Peyer's patch (tissue), 4 donors: ENCODE data around the gene PGS1. TPM values are rescaled to one million over a fixed set of nuclear protein-coding genes. Genes with fewer than 3 reads are reported as not detected.
A peak's percentile ranks its signal among the peaks of the same experiment; 100 is the strongest.

Experiments
- DNase-seq, 3 donors: peaks; one replicate each; pipeline ENCODE4 v3.0.0-alpha.2; 2017 to 2019
- H3K27ac ChIP-seq, 4 donors: fragments of 200-600 bp; sonication (generic); one replicate each; pipeline ENCODE4 v1.5.1; 2016 to 2019
- H3K27me3 ChIP-seq, 2 donors: fragments of 200-600 bp; sonication (generic); one replicate each; pipeline ENCODE4 v1.5.1; 2019
- H3K36me3 ChIP-seq, 3 donors: fragments of 200-600 bp; sonication (generic); one replicate each; pipeline ENCODE4 v1.5.1; 2016 to 2019
- H3K4me1 ChIP-seq, 4 donors: fragments of 200-600 bp; sonication (generic); one replicate each; pipeline ENCODE4 v1.5.1; 2016 to 2019
- H3K4me3 ChIP-seq, 4 donors: fragments of 200-600 bp; sonication (generic); 1 replicate in 3 of 4; 2 replicates in 1 of 4; pipeline ENCODE4 v1.5.1; 2016 to 2019; ENCODE audit warnings: mild to moderate bottlenecking in 1 of 4
- H3K9me3 ChIP-seq, 4 donors: fragments of 200-600 bp; sonication (generic); one replicate each; pipeline ENCODE4 v1.5.1; 2016 to 2019; ENCODE audit warnings: mild to moderate bottlenecking in 1 of 4
- CTCF ChIP-seq, 6 experiments: fragments of 450-650 bp in 4 of 6; fragments of 200-600 bp in 2 of 6; sonication (generic) in 1 of 6; IDR thresholded peaks; one replicate each; pipeline ENCODE4 v1.5.1; 2017 to 2019; ENCODE audit warnings: antibody characterized with exemption in 6 of 6, mild to moderate bottlenecking in 3 of 6, moderate library complexity in 1 of 6
- POLR2A ChIP-seq, 2 donors: fragments of 450-650 bp; IDR thresholded peaks; one replicate each; pipeline ENCODE4 v1.5.1; 2017; ENCODE audit warnings: antibody characterized with exemption in 2 of 2, mild to moderate bottlenecking in 2 of 2, moderate library complexity in 2 of 2
- total RNA-seq, 4 donors: library from RNA; depleted of rRNA; stranded (reverse); fragments of >200 nt; gene quantifications; one replicate each; pipeline ENCODE4 v1.1.0, GENCODE V29; 2016

PGS1 gene
- total RNA-seq, 4 donors from 2014 or later = 32.4 to 149 (median 116) TPM

- DNase-seq = peak in 1 of 3 donors; percentile 50
- Histone ChIP-seq H3K36me3 (peaks cover 0 to 39% (median 0%) of the 10 kb centered on the region in 3 donors), H3K4me3 (no peak overlapping the region), H3K9me3 (no peaks in the 10 kb centered on the region), H3K4me1 (peaks cover 0 to 43% (median 5%) of the 10 kb centered on the region in 4 donors), H3K27ac (peak overlapping the region in 2 of 4 donors; percentile 53 to 55), H3K27me3 (no peaks in the 10 kb centered on the region)
- TF ChIP-seq CTCF (IDR thresholded peaks at IDR 0.05) (no peak), POLR2A (IDR thresholded peaks at IDR 0.05) (no peak)
These were observed 41.7 kb downstream of the PGS1 start for GRCh38 chr17:78419970-78420815.

- no peaks in the 10 kb centered on the region for H3K9me3 ChIP-seq
- peak overlapping the region in 2 of 4 donors; percentile 18 to 32 for H3K27ac ChIP-seq
- H3K4me3 ChIP-seq = no peak overlapping the region
- H3K27me3 ChIP-seq = no peaks in the 10 kb centered on the region
- TF ChIP-seq CTCF (IDR thresholded peaks at IDR 0.05) (no peak), POLR2A (IDR thresholded peaks at IDR 0.05) (no peak)
- H3K4me1 ChIP-seq = peaks cover 0 to 34% (median 5%) of the 10 kb centered on the region in 4 donors
- H3K36me3 ChIP-seq = peaks cover 0 to 48% (median 0%) of the 10 kb centered on the region in 3 donors
- no peak for DNase-seq
These were observed 42.7 kb downstream of the PGS1 start for GRCh38 chr17:78421084-78421533.

- Histone ChIP-seq H3K36me3 (peaks cover 0 to 54% (median 0%) of the 10 kb centered on the region in 3 donors), H3K9me3 (no peaks in the 10 kb centered on the region), H3K4me3 (no peak overlapping the region), H3K27me3 (no peaks in the 10 kb centered on the region), H3K27ac (peak overlapping the region in 2 of 4 donors; percentile 18 to 32), H3K4me1 (peaks cover 0 to 28% (median 3%) of the 10 kb centered on the region in 4 donors)
- peak; percentile 70 to 90 (median 84) for DNase-seq
- peak; percentile 92 to 99 (median 98) for TF ChIP-seq CTCF (IDR thresholded peaks at IDR 0.05)
- no peak for TF ChIP-seq POLR2A (IDR thresholded peaks at IDR 0.05)
These were observed 43.3 kb downstream of the PGS1 start for GRCh38 chr17:78421534-78422266.

GRCh38 chr17:78422267-78422605 lies 43.8 kb downstream of the PGS1 start:
- Histone ChIP-seq H3K27ac (no peak overlapping the region), H3K4me1 (peaks cover 0 to 24% (median 3%) of the 10 kb centered on the region in 4 donors), H3K9me3 (no peaks in the 10 kb centered on the region), H3K27me3 (no peaks in the 10 kb centered on the region), H3K4me3 (no peak overlapping the region), H3K36me3 (peaks cover 0 to 60% (median 0%) of the 10 kb centered on the region in 3 donors)
- no peak for TF ChIP-seq POLR2A (IDR thresholded peaks at IDR 0.05)
- TF ChIP-seq CTCF (IDR thresholded peaks at IDR 0.05) = no peak
- no peak for DNase-seq

GRCh38 chr17:78422872-78423588 lies 44.6 kb downstream of the PGS1 start:
- peaks cover 0 to 62% (median 0%) of the 10 kb centered on the region in 3 donors for H3K36me3 ChIP-seq
- TF ChIP-seq POLR2A (IDR thresholded peaks at IDR 0.05) (no peak), CTCF (IDR thresholded peaks at IDR 0.05) (no peak)

More at GRCh38 chr17:78422872-78423588, 44.6 kb downstream of the PGS1 start:
- no peak overlapping the region for H3K27ac ChIP-seq
- DNase-seq = no peak
- no peaks in the 10 kb centered on the region for H3K27me3 ChIP-seq
- H3K9me3 ChIP-seq = no peaks in the 10 kb centered on the region
- no peak overlapping the region for H3K4me3 ChIP-seq
- peaks cover 0 to 20% (median 3%) of the 10 kb centered on the region in 4 donors for H3K4me1 ChIP-seq
